ENCODE results near the gene CCNG1.

- TF ChIP-seq POLR2AphosphoS2 (conservative IDR thresholded peaks at IDR 0.05; ENCODE audit: low read length) (no peak), CTCF (IDR thresholded peaks at IDR 0.05) (no peak), HOXA7 (CRISPR knock-in tag; IDR thresholded peaks at IDR 0.05) (no peak), CHD4 (IDR thresholded peaks at IDR 0.05; ENCODE audit: borderline replicate concordance) (no peak), POLR2A (IDR thresholded peaks at IDR 0.05; ENCODE audit: low read length) (no peak), CBX8 (IDR thresholded peaks at IDR 0.05) (no peak), MAZ (IDR thresholded peaks at IDR 0.05; ENCODE audit: borderline replicate concordance, low read depth, low read length) (no peak)
- TF ChIP-seq, protein P1, sequence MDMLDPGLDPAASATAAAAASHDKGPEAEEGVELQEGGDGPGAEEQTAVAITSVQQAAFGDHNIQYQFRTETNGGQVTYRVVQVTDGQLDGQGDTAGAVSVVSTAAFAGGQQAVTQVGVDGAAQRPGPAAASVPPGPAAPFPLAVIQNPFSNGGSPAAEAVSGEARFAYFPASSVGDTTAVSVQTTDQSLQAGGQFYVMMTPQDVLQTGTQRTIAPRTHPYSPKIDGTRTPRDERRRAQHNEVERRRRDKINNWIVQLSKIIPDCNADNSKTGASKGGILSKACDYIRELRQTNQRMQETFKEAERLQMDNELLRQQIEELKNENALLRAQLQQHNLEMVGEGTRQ (IDR thresholded peaks at IDR 0.05): no peak
Measured at GRCh38 chr5:163459462-163459818, 22.0 kb downstream of the CCNG1 start.
